ENCODE data around the gene RNASE8.
A peak's percentile ranks its signal among the peaks of the same experiment; 100 is the strongest.

RNASE8 gene

GRCh38 chr14:21098076-21098891, 40.7 kb downstream of the RNASE8 start, which contains the start of gene ZNF219:
TSS of gene ZNF219 (minus strand) at chr14:21098655. CDS start at chr14:21093591, 5,064 bp downstream.
- H3K36me3 ChIP-seq: no peaks in the 10 kb centered on the region
- peak within 1 kb of the TSS; percentile 7 to 59 for H3K4me3 ChIP-seq (ENCODE audit: low read depth in 1 of 2, low read length in 1 of 2)
- no peak within 1 kb of the TSS for H3K27ac ChIP-seq
- H3K4me1 ChIP-seq (ENCODE audit: control insufficient read depth in 1 of 2, insufficient read depth in 1 of 2, low read depth in 1 of 2, low read length in 1 of 2): peaks cover 3 to 19% of the 10 kb centered on the region in 2 experiments
- H3K27me3 ChIP-seq: peaks cover 54% of the 10 kb centered on the region
- TF ChIP-seq, protein P1, sequence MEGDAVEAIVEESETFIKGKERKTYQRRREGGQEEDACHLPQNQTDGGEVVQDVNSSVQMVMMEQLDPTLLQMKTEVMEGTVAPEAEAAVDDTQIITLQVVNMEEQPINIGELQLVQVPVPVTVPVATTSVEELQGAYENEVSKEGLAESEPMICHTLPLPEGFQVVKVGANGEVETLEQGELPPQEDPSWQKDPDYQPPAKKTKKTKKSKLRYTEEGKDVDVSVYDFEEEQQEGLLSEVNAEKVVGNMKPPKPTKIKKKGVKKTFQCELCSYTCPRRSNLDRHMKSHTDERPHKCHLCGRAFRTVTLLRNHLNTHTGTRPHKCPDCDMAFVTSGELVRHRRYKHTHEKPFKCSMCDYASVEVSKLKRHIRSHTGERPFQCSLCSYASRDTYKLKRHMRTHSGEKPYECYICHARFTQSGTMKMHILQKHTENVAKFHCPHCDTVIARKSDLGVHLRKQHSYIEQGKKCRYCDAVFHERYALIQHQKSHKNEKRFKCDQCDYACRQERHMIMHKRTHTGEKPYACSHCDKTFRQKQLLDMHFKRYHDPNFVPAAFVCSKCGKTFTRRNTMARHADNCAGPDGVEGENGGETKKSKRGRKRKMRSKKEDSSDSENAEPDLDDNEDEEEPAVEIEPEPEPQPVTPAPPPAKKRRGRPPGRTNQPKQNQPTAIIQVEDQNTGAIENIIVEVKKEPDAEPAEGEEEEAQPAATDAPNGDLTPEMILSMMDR (IDR thresholded peaks at IDR 0.05): no peak
- H3K9me3 ChIP-seq: no peaks in the 10 kb centered on the region

- peaks cover 7 to 24% of the 10 kb centered on the region in 2 experiments for H3K4me1 ChIP-seq (ENCODE audit: control insufficient read depth in 1 of 2, insufficient read depth in 1 of 2, low read depth in 1 of 2, low read length in 1 of 2)
- peaks cover 50% of the 10 kb centered on the region for H3K27me3 ChIP-seq
- TF ChIP-seq, protein P1 (IDR thresholded peaks at IDR 0.05): no peak
- H3K27ac ChIP-seq: no peak overlapping the region
- H3K9me3 ChIP-seq: no peaks in the 10 kb centered on the region
- H3K4me3 ChIP-seq (ENCODE audit: low read depth in 1 of 2, low read length in 1 of 2): peak overlapping the region; percentile 7 to 59
- no peaks in the 10 kb centered on the region for H3K36me3 ChIP-seq
Measured at GRCh38 chr14:21098892-21099595, 41.4 kb downstream of the RNASE8 start.

DNA sequence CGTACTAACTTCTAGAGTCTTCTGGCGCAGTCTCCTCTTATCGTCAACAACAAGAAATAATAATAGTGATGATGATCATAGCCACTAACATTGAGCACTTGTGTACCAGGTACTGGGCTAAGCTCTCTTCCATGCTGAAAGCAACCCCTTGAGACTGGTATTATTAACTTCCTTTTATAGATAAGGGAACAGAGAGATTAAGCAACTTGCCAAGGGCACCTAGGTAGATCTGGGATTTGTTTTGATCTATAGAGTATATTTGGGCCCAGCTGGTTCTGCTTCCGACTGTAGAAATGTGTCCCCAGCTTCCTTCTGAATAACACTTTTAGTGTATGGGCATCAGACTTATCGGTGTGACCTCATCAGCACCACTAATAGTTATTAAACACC, 42.0 kb downstream of the RNASE8 start:
- H3K36me3 ChIP-seq: no peaks in the 10 kb centered on the region
- TF ChIP-seq, protein P1 (IDR thresholded peaks at IDR 0.05): no peak
- no peak overlapping the region for H3K4me3 ChIP-seq (ENCODE audit: low read depth in 1 of 2, low read length in 1 of 2)
- peaks cover 47% of the 10 kb centered on the region for H3K27me3 ChIP-seq
- H3K27ac ChIP-seq: no peak overlapping the region
- H3K9me3 ChIP-seq: no peaks in the 10 kb centered on the region
- peaks cover 12 to 30% of the 10 kb centered on the region in 2 experiments for H3K4me1 ChIP-seq (ENCODE audit: control insufficient read depth in 1 of 2, insufficient read depth in 1 of 2, low read depth in 1 of 2, low read length in 1 of 2)

GRCh38 chr14:21100931-21101330, 43.3 kb downstream of the RNASE8 start, which contains the start of gene TMEM253:
TSS of gene TMEM253 (plus strand) at chr14:21101066. CDS start at chr14:21101344, 278 bp downstream.
- TF ChIP-seq, protein P1 (IDR thresholded peaks at IDR 0.05): no peak
- H3K27ac ChIP-seq: no peak within 1 kb of the TSS

DNA sequence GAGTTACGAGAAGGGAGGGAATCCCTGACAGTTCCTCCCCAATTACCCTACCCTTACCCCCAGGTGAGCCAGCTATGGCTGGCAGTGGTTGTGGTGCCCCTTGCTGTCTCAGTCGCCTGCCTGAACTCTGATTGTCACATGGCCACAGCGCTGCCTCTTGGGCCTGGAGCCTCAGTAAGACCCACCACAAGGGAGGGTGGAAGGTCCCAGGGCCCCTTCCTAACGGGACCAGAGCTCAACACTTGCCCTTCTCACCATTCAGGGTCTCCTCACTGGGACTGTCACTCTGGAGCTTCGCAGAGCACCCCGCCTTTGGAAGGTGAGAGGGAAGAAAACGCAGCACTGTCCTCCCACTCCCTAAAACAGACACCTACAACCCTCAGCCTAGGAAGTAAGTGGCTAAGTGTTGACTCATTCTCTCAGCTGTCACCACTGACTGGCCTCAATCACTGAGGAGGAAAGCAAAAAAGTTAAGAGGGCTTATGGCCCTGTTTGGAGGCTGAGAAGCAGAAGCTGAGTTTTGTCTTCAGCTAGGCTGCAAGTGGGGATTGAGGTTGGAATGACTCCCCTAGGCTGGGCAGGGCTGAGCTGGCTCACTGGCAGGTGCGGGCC, 44.3 kb downstream of the RNASE8 start:
- Histone ChIP-seq H3K36me3 (no peaks in the 10 kb centered on the region), H3K4me1 (ENCODE audit: control insufficient read depth in 1 of 2, insufficient read depth in 1 of 2, low read depth in 1 of 2, low read length in 1 of 2) (peaks cover 26 to 44% of the 10 kb centered on the region in 2 experiments), H3K27me3 (peaks cover 35% of the 10 kb centered on the region), H3K27ac (no peak overlapping the region), H3K9me3 (no peaks in the 10 kb centered on the region), H3K4me3 (ENCODE audit: low read depth in 1 of 2, low read length in 1 of 2) (no peak overlapping the region)
- TF ChIP-seq, protein P1 (IDR thresholded peaks at IDR 0.05): no peak

More at GRCh38 chr14:21100931-21101330, 43.3 kb downstream of the RNASE8 start, which contains the start of gene TMEM253:
- Histone ChIP-seq H3K4me1 (ENCODE audit: control insufficient read depth in 1 of 2, insufficient read depth in 1 of 2, low read depth in 1 of 2, low read length in 1 of 2) (peaks cover 17 to 34% of the 10 kb centered on the region in 2 experiments), H3K36me3 (no peaks in the 10 kb centered on the region), H3K4me3 (ENCODE audit: low read depth in 1 of 2, low read length in 1 of 2) (no peak within 1 kb of the TSS), H3K9me3 (no peaks in the 10 kb centered on the region), H3K27me3 (peaks cover 45% of the 10 kb centered on the region)

Measured in neutrophil (primary cell).